Breast epithelium (tissue), 3 donors: ENCODE measurements around the gene ANO2.

ENCODE experiments used
- POLR2A ChIP-seq: fragments of 450-650 bp; IDR thresholded peaks from one replicate; pipeline ENCODE4 v1.6.1; 2016; ENCODE audit warnings: antibody characterized with exemption, mild to moderate bottlenecking, moderate library complexity
- POLR2AphosphoS5 ChIP-seq, 3 donors: sonication (generic); formaldehyde crosslinking; IDR thresholded peaks; one replicate each; pipeline ENCODE4 v1.6.1; 2017; ENCODE audit warnings: antibody characterized with exemption in 3 of 3
- TF ChIP-seq, protein P1 (sequence below), 3 donors: fragments of 450-650 bp; IDR thresholded peaks; one replicate each; pipeline ENCODE4 v1.5.1; 2016 to 2017; ENCODE audit warnings: antibody characterized with exemption in 3 of 3, mild to moderate bottlenecking in 3 of 3, moderate library complexity in 3 of 3

DNA sequence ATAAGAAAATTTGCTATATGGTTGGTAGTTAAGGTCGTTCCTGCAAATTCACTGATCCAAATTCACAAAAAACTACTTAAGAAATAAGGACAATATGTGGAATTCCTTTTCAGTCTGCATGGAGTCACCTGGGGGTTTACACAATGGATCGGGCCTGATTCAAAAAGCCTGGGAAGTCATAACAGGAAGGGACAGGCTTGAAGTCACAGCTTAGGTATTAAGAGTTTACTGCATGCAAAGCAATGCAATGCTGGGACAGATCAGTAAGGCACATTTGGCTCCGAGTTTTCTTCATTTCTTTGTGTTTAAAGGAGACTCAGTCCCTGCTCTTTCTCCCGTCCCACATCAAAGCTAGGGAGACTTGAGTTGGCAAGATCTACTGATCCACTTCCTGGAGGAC lies 359.9 kb downstream of the ANO2 start:
- TF ChIP-seq, protein P1, sequence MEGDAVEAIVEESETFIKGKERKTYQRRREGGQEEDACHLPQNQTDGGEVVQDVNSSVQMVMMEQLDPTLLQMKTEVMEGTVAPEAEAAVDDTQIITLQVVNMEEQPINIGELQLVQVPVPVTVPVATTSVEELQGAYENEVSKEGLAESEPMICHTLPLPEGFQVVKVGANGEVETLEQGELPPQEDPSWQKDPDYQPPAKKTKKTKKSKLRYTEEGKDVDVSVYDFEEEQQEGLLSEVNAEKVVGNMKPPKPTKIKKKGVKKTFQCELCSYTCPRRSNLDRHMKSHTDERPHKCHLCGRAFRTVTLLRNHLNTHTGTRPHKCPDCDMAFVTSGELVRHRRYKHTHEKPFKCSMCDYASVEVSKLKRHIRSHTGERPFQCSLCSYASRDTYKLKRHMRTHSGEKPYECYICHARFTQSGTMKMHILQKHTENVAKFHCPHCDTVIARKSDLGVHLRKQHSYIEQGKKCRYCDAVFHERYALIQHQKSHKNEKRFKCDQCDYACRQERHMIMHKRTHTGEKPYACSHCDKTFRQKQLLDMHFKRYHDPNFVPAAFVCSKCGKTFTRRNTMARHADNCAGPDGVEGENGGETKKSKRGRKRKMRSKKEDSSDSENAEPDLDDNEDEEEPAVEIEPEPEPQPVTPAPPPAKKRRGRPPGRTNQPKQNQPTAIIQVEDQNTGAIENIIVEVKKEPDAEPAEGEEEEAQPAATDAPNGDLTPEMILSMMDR (IDR thresholded peaks at IDR 0.05): no peak
- no peak for TF ChIP-seq POLR2A
- TF ChIP-seq POLR2AphosphoS5 (IDR thresholded peaks at IDR 0.05): no peak
